ENCODE data around the gene ZNF454. TPM values are rescaled to one million over a fixed set of nuclear protein-coding genes. Genes with fewer than 3 reads are reported as not detected.
A peak's percentile ranks its signal among the peaks of the same experiment; 100 is the strongest.

The ZNF454 gene
- total RNA-seq (2022) (0.28 TPM in 1 of 2 replicates, not detected in the other), Bru-seq, nascent RNA (percentile 12 among the genes with signal in this experiment), BruChase-seq, experiment 1, labeled RNA remaining after a 2-hour chase (percentile 6 among the genes with signal in this experiment), BruChase-seq, experiment 2, labeled RNA remaining after a 6-hour chase (percentile 4 among the genes with signal in this experiment)
- long read RNA-seq = 0 reads

DNA sequence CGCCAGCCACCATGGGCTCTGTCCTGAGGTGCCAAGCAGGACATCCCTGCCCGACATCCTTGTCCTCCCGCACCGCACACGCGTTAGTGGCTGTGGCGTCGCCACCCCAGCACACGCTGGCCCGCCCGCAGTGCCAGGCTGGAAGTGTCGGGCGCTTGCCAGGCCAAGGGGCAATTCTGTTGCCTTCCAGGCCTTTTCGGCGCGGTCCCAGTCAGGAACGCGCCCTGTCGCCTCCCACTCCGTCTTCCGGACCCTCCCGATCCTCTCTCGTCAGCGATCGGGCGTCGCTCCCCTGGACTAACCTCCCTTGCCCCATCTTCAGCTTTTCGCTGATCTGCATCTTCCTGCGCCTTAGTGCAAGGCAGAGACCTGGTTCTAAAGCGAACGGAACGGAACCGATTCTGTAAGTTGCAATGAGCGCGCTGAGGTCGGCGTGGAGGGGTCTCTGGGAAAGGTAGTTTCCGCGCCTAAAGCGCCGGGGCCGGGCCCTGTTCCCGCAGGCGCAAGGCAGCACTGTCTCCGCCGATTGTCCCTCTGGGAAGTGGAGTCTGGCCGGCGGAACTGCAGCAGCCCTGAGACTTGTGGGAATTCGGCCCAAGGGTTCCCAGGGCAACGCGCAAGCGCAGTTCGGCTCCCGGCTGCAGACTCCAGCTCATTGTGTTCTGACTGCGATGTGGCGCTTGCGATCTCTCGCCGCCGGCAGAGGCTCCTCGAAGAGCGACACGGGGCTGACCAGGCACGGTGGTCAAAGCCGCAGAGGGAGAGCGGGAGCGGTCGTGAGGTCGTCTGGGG is at the start of gene ZNF454:
Gene ZNF454 (plus strand): TSS at position 630 of the 792 bp plus-strand sequence. CDS start 1,594 bp downstream, outside the sequence.
- H3K27me3 ChIP-seq (replicated peaks; ENCODE audit: control insufficient read depth, insufficient read depth, low read length) = no peaks in the 10 kb centered on the region
- H3K4me3 Mint-ChIP-seq (ENCODE audit: unreplicated experiment) = no peak within 1 kb of the TSS
- CTCF ChIA-PET = no interaction called here
- H3K27ac Mint-ChIP-seq (ENCODE audit: unreplicated experiment) = no peak within 1 kb of the TSS
- TF ChIP-seq, protein P1, sequence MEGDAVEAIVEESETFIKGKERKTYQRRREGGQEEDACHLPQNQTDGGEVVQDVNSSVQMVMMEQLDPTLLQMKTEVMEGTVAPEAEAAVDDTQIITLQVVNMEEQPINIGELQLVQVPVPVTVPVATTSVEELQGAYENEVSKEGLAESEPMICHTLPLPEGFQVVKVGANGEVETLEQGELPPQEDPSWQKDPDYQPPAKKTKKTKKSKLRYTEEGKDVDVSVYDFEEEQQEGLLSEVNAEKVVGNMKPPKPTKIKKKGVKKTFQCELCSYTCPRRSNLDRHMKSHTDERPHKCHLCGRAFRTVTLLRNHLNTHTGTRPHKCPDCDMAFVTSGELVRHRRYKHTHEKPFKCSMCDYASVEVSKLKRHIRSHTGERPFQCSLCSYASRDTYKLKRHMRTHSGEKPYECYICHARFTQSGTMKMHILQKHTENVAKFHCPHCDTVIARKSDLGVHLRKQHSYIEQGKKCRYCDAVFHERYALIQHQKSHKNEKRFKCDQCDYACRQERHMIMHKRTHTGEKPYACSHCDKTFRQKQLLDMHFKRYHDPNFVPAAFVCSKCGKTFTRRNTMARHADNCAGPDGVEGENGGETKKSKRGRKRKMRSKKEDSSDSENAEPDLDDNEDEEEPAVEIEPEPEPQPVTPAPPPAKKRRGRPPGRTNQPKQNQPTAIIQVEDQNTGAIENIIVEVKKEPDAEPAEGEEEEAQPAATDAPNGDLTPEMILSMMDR (IDR thresholded peaks at IDR 0.05; ENCODE audit: insufficient read depth in 1 of 2, low read depth in 1 of 2, low read length in 1 of 2, severe bottlenecking in 1 of 2, unreplicated experiment in 1 of 2) = no peak
- no peaks in the 10 kb centered on the region for H3K4me1 ChIP-seq
- no peak for DNase-seq
- intact Hi-C loops (cut with micrococcal nuclease; ENCODE audit: unreplicated experiment) = no loop called here
- H3K4me3 ChIP-seq (ENCODE audit: low read depth, low read length) = no peak within 1 kb of the TSS
- no TSS peak for BruUV-seq (replicated peaks)
- H3K27me3 Mint-ChIP-seq (ENCODE audit: insufficient read depth, unreplicated experiment) = no peaks in the 10 kb centered on the region
- POLR2A ChIA-PET = no interaction called here
- no peaks in the 10 kb centered on the region for H3K36me3 Mint-ChIP-seq (ENCODE audit: insufficient read depth, unreplicated experiment)
- H3K36me3 ChIP-seq (ENCODE audit: control insufficient read depth, insufficient read depth, low read length) = no peaks in the 10 kb centered on the region
- H3K9me3 ChIP-seq = peaks cover 24% of the 10 kb centered on the region
- no peaks in the 10 kb centered on the region for H3K4me1 Mint-ChIP-seq (ENCODE audit: low read depth, unreplicated experiment)
- H3K9me3 Mint-ChIP-seq (ENCODE audit: unreplicated experiment) = peaks cover 62% of the 10 kb centered on the region

GRCh38 chr5:178895615-178896571 is 45.1 kb upstream of the ZNF454 start, which contains the start of gene ZFP2:
TSS of gene ZFP2 (plus strand) at chr5:178895913. CDS start at chr5:178931314, 35,401 bp downstream.
- Histone ChIP-seq H3K9me3 (peaks cover 3% of the 10 kb centered on the region; the same call in 1 of the 2 replicates), H3K36me3 (ENCODE audit: control insufficient read depth, insufficient read depth, low read length) (no peaks in the 10 kb centered on the region), H3K4me3 (ENCODE audit: low read depth, low read length) (peak within 1 kb of the TSS; percentile 94), H3K4me1 (no peaks in the 10 kb centered on the region), H3K27me3 (replicated peaks; ENCODE audit: control insufficient read depth, insufficient read depth, low read length) (no peaks in the 10 kb centered on the region)
- intact Hi-C loops (cut with micrococcal nuclease; ENCODE audit: unreplicated experiment) = loop anchor here (1.0 kb wide), 2 partner anchors 36 to 166 kb away; partner anchors contain the start of gene ZNF354A
- Mint-ChIP-seq H3K9me3 (ENCODE audit: unreplicated experiment) (peaks cover 18% of the 10 kb centered on the region), H3K36me3 (ENCODE audit: insufficient read depth, unreplicated experiment) (peaks cover 5% of the 10 kb centered on the region), H3K27me3 (ENCODE audit: insufficient read depth, unreplicated experiment) (no peaks in the 10 kb centered on the region), H3K4me3 (ENCODE audit: unreplicated experiment) (peak within 1 kb of the TSS; percentile 80), H3K27ac (ENCODE audit: unreplicated experiment) (no peak within 1 kb of the TSS), H3K4me1 (ENCODE audit: low read depth, unreplicated experiment) (no peaks in the 10 kb centered on the region)
- POLR2A ChIA-PET = interaction anchor here (1.1 kb wide), 1 partner anchor 36 kb away, joined by 3 read pairs; the partner anchor contains the start of gene ZNF354B
- CTCF ChIA-PET = interaction anchor here (1.0 kb wide), 1 partner anchor 165 kb away, joined by 5 read pairs; the partner anchor contains the start of gene ZNF354A
- peak; percentile 71 to 74 for DNase-seq
- TF ChIP-seq, protein P1 (IDR thresholded peaks at IDR 0.05; ENCODE audit: insufficient read depth in 1 of 2, low read depth in 1 of 2, low read length in 1 of 2, severe bottlenecking in 1 of 2, unreplicated experiment in 1 of 2) = no peak
- BruUV-seq (replicated peaks) = no TSS peak

- Mint-ChIP-seq H3K4me3 (ENCODE audit: unreplicated experiment) (no peak overlapping the region), H3K9me3 (ENCODE audit: unreplicated experiment) (peaks cover 30% of the 10 kb centered on the region), H3K4me1 (ENCODE audit: low read depth, unreplicated experiment) (no peaks in the 10 kb centered on the region), H3K27ac (ENCODE audit: unreplicated experiment) (no peak overlapping the region), H3K27me3 (ENCODE audit: insufficient read depth, unreplicated experiment) (no peaks in the 10 kb centered on the region), H3K36me3 (ENCODE audit: insufficient read depth, unreplicated experiment) (peaks cover 5% of the 10 kb centered on the region)
- BruUV-seq (replicated peaks) = no TSS peak
- Histone ChIP-seq H3K9me3 (no peaks in the 10 kb centered on the region), H3K4me3 (ENCODE audit: low read depth, low read length) (no peak overlapping the region), H3K36me3 (ENCODE audit: control insufficient read depth, insufficient read depth, low read length) (no peaks in the 10 kb centered on the region), H3K4me1 (no peaks in the 10 kb centered on the region), H3K27me3 (replicated peaks; ENCODE audit: control insufficient read depth, insufficient read depth, low read length) (no peaks in the 10 kb centered on the region)
- CTCF ChIA-PET = no interaction called here
- no peak for DNase-seq
- POLR2A ChIA-PET = no interaction called here
- TF ChIP-seq, protein P1 (IDR thresholded peaks at IDR 0.05; ENCODE audit: insufficient read depth in 1 of 2, low read depth in 1 of 2, low read length in 1 of 2, severe bottlenecking in 1 of 2, unreplicated experiment in 1 of 2) = no peak
- intact Hi-C loops (cut with micrococcal nuclease; ENCODE audit: unreplicated experiment) = no loop called here
Observed at GRCh38 chr5:178899289-178899688, 41.7 kb upstream of the ZNF454 start.

All from Caco-2 (cell line).